HCT116 (cell line): ENCODE data around the gene SCAF8. TPM values are rescaled to one million over a fixed set of nuclear protein-coding genes. Genes with fewer than 3 reads are reported as not detected.

Experiments
- ATAC-seq: fragments of 200-7000 bp; cut with Tn5 transposase; 2 replicates; pipeline ENCODE4 v1.9.1; 2020; ENCODE audit warnings: mild to moderate bottlenecking, moderate library complexity
- BruUV-seq: library from RNA; stranded (reverse); fragments of 400-500 nt; replicated peaks from 2 replicates; lab custom pipeline; 2021; lab: Mats Ljungman, UMichigan
- CTCF ChIA-PET: fragments of 300-600 bp; sonication (Branson Sonifier 250); formaldehyde crosslinking; loops from one replicate; lab custom pipeline; 2021; ENCODE audit warnings: antibody characterized with exemption; lab: Charles Lee
- POLR2A ChIA-PET: fragments of 300-600, 350-600 bp; sonication (Branson Sonifier 250); formaldehyde crosslinking; loops from one replicate; lab custom pipeline; 2021; ENCODE audit warnings: antibody characterized with exemption; lab: Charles Lee
- RAD21 ChIA-PET, 2 experiments: fragments of 300-600 bp; sonication (Branson Sonifier 250); formaldehyde crosslinking; loops; one replicate each; lab custom pipeline; 2023; ENCODE audit warnings: low total read pairs in 2 of 2; ENCODE audit not compliant: uncharacterized antibody in 2 of 2, unreplicated experiment in 2 of 2, low non-redundant PET in 1 of 2; lab: Charles Lee
- DNase-seq: peaks from one replicate; pipeline ENCODE4 v3.0.0-alpha.2; 2010; ENCODE audit warnings: low read depth, low spot score
- H2AFZ ChIP-seq: fragments of 200-600 bp; shearing (Covaris generic), sonication (generic); 2 replicates; pipeline ENCODE4 v1.6.1; 2017; ENCODE audit warnings: low read depth, mixed run types, mixed read lengths, antibody characterized with exemption, low read length; ENCODE audit not compliant: poor library complexity, severe bottlenecking
- H3K27ac ChIP-seq: 2 replicates; pipeline ENCODE4 v1.5.1; 2012; ENCODE audit warnings: low read depth, low read length
- H3K27me3 ChIP-seq: fragments of 200-600 bp; sonication (generic); 2 replicates; pipeline ENCODE4 v1.6.1; 2016; ENCODE audit warnings: mixed run types, low read length, mixed read lengths; ENCODE audit not compliant: insufficient read depth
- H3K36me3 ChIP-seq, 2 experiments: fragments of 200-500 bp in 1 of 2; fragments of 200-600 bp in 1 of 2; sonication (Bioruptor generic) in 1 of 2; sonication (generic) in 1 of 2; 2 replicates each; pipeline versions ENCODE4 v1.5.1 to v1.6.1; 2014 to 2016; ENCODE audit warnings: low read length in 2 of 2, inconsistent platforms in 1 of 2, mixed read lengths in 1 of 2, mixed run types in 1 of 2; ENCODE audit not compliant: insufficient read depth in 2 of 2, control insufficient read depth in 1 of 2
- H3K4me1 ChIP-seq, 2 experiments: fragments of 200-600 bp in 1 of 2; sonication (generic) in 1 of 2; 2 replicates each; pipeline versions ENCODE4 v1.5.1 to v1.6.1; 2012 to 2017; ENCODE audit warnings: low read length in 2 of 2, inconsistent platforms in 1 of 2, mild to moderate bottlenecking in 1 of 2, mixed read lengths in 1 of 2, mixed run types in 1 of 2, moderate library complexity in 1 of 2; ENCODE audit not compliant: insufficient read depth in 2 of 2, control insufficient read depth in 1 of 2
- H3K4me2 ChIP-seq: fragments of 200-600 bp; sonication (generic); 2 replicates; pipeline ENCODE4 v1.6.1; 2017; ENCODE audit warnings: mixed run types, low read length, mixed read lengths
- H3K4me3 ChIP-seq, 2 experiments: fragments of 200-600 bp in 1 of 2; sonication (generic) in 1 of 2; replicated peaks in 1 of 2; 2 replicates each; pipeline ENCODE4 v1.5.1; 2011 to 2016; ENCODE audit warnings: low read length in 2 of 2, control low read depth in 1 of 2, low read depth in 1 of 2, mild to moderate bottlenecking in 1 of 2, mixed read lengths in 1 of 2, mixed run types in 1 of 2
- H3K79me2 ChIP-seq: fragments of 200-600 bp; sonication (generic); 2 replicates; pipeline ENCODE4 v1.6.1; 2017; ENCODE audit warnings: mild to moderate bottlenecking, mixed run types, low read length, moderate library complexity, mixed read lengths; ENCODE audit not compliant: insufficient read depth
- H3K9ac ChIP-seq: fragments of 200-600 bp; sonication (generic); 2 replicates; pipeline ENCODE4 v1.6.1; 2016; ENCODE audit warnings: low read length, mixed read lengths
- H3K9me2 ChIP-seq: fragments of 200-600 bp; sonication (generic), shearing (Covaris generic); 2 replicates; pipeline ENCODE4 v1.6.1; 2017; ENCODE audit warnings: mixed run types, mild to moderate bottlenecking, moderate library complexity; ENCODE audit not compliant: insufficient read depth
- H3K9me3 ChIP-seq, 2 experiments: fragments of 200-500 bp in 1 of 2; fragments of 200-600 bp in 1 of 2; sonication (Bioruptor generic) in 1 of 2; sonication (generic) in 1 of 2; 2 replicates each; pipeline ENCODE4 v1.6.1; 2014 to 2017; ENCODE audit warnings: low read length in 2 of 2, mixed read lengths in 2 of 2, inconsistent platforms in 1 of 2, low read depth in 1 of 2, mild to moderate bottlenecking in 1 of 2, mixed run types in 1 of 2, moderate library complexity in 1 of 2; ENCODE audit not compliant: control insufficient read depth in 1 of 2, insufficient read depth in 1 of 2
- H4K20me1 ChIP-seq: fragments of 200-600 bp; sonication (generic), shearing (Covaris generic); 2 replicates; pipeline ENCODE4 v1.6.1; 2017; ENCODE audit warnings: mixed run types, mild to moderate bottlenecking, moderate library complexity; ENCODE audit not compliant: insufficient read depth
- CBX3 ChIP-seq: IDR thresholded peaks from 2 replicates; pipeline ENCODE4 v1.6.1; 2012; ENCODE audit warnings: low read depth
- CEBPB ChIP-seq: IDR thresholded peaks from 2 replicates; pipeline ENCODE4 v1.6.1; 2012; ENCODE audit warnings: low read depth
- CTCF ChIP-seq, 3 experiments: fragments of 200-600 bp in 1 of 3; sonication (generic) in 1 of 3; IDR thresholded peaks in 2 of 3; conservative IDR thresholded peaks in 1 of 3; 2 replicates each; pipeline ENCODE4 v1.5.1; 2012 to 2017; ENCODE audit warnings: low read depth in 2 of 3, low read length in 2 of 3, antibody characterized with exemption in 1 of 3, borderline replicate concordance in 1 of 3, control low read depth in 1 of 3, mild to moderate bottlenecking in 1 of 3, mixed read lengths in 1 of 3, mixed run types in 1 of 3, moderate library complexity in 1 of 3; ENCODE audit not compliant: insufficient read depth in 1 of 3
- EZH2 ChIP-seq: fragments of 200-600 bp; sonication (generic); IDR thresholded peaks from 2 replicates; pipeline ENCODE4 v1.6.1; 2017; ENCODE audit warnings: antibody characterized with exemption, mixed run types
- FOSL1 ChIP-seq: IDR thresholded peaks from 2 replicates; pipeline ENCODE4 v1.6.1; 2012; ENCODE audit warnings: low read depth
- JUND ChIP-seq: IDR thresholded peaks from 2 replicates; pipeline ENCODE4 v1.6.1; 2012
- MAX ChIP-seq: IDR thresholded peaks from 2 replicates; pipeline ENCODE4 v1.6.1; 2012
- SRF ChIP-seq: IDR thresholded peaks from 2 replicates; pipeline ENCODE4 v1.6.1; 2012; ENCODE audit warnings: low read depth
- TCF7L2 ChIP-seq: IDR thresholded peaks from 2 replicates; pipeline ENCODE4 v1.7.0; 2011; ENCODE audit warnings: borderline replicate concordance, inconsistent platforms; ENCODE audit not compliant: insufficient read depth, insufficient read length; ENCODE audit errors: extremely low read depth
- YY1 ChIP-seq: IDR thresholded peaks from 2 replicates; pipeline ENCODE4 v1.6.1; 2011; ENCODE audit warnings: low read length, low read depth, moderate library complexity, mild to moderate bottlenecking; ENCODE audit not compliant: insufficient replicate concordance; ENCODE audit errors: extremely low read depth
- ZBTB33 ChIP-seq: IDR thresholded peaks from 2 replicates; pipeline ENCODE4 v1.6.1; 2011; ENCODE audit warnings: mild to moderate bottlenecking, low read length, moderate library complexity; ENCODE audit not compliant: insufficient replicate concordance; ENCODE audit errors: extremely low read depth
- ZNF274 ChIP-seq: fragments of 200-500 bp; sonication (Bioruptor generic); IDR thresholded peaks from 2 replicates; pipeline ENCODE4 v1.6.1; 2014; ENCODE audit warnings: mild to moderate bottlenecking, low read depth, low read length, inconsistent platforms
- intact Hi-C: fragments of 100-400 bp; cut with micrococcal nuclease; formaldehyde crosslinking; loops from 2 replicates; pipeline ENCODE4 v1.10.0; 2022
- total RNA-seq: library from RNA; stranded (reverse); gene quantifications from one replicate; pipeline ENCODE4 v1.2.1, GENCODE V29; 2021; ENCODE audit not compliant: unreplicated experiment

Gene SCAF8
- total RNA-seq, 1 experiment from 2014 or later: 34.6 TPM

- no peak for DNase-seq
- Histone ChIP-seq H4K20me1 (no peaks in the 10 kb centered on the region), H3K79me2 (no peaks in the 10 kb centered on the region), H3K9ac (no peak overlapping the region), H3K27ac (no peak overlapping the region), H3K27me3 (no peaks in the 10 kb centered on the region)
- intact Hi-C loops: no loop called here
- no TSS peak for BruUV-seq
- CTCF ChIA-PET: interaction anchor here (0.6 to 1.4 kb wide), 2 partner anchors 11 to 17 kb away, joined by 3 read pairs; no protein-coding TSS in a partner anchor
- POLR2A ChIA-PET: no interaction called here
- TF ChIP-seq TCF7L2: no peak
- TF ChIP-seq FOSL1: no peak
- TF ChIP-seq SRF: no peak
- no peak for TF ChIP-seq CBX3
- no peak for TF ChIP-seq CTCF (IDR thresholded peaks at IDR 0.05 in 2 of 3, conservative IDR thresholded peaks at IDR 0.05 in 1 of 3; ENCODE audit: borderline replicate concordance in 1 of 3, insufficient read depth in 1 of 3, low read depth in 2 of 3, low read length in 2 of 3)
- TF ChIP-seq YY1: no peak
- TF ChIP-seq JUND: no peak
- no peak for TF ChIP-seq MAX
- no peak for TF ChIP-seq EZH2
- TF ChIP-seq, all 23 proteins: peak for 0
- Histone ChIP-seq H3K4me1 (no peaks in the 10 kb centered on the region), H3K4me3 (no peak overlapping the region), H3K9me2 (no peaks in the 10 kb centered on the region), H2AFZ (no peak overlapping the region), H3K9me3 (no peaks in the 10 kb centered on the region), H3K4me2 (no peak overlapping the region), H3K36me3 (no peaks in the 10 kb centered on the region)
- ATAC-seq: no peak
- RAD21 ChIA-PET: no interaction called here
These were observed 36.6 kb upstream of the SCAF8 start for GRCh38 chr6:154696661-154697060.

GRCh38 chr6:154703124-154703523 lies 30.1 kb upstream of the SCAF8 start:
- Histone ChIP-seq H3K4me1 (no peaks in the 10 kb centered on the region), H3K27me3 (no peaks in the 10 kb centered on the region)
- no peak for TF ChIP-seq ZNF274
- no peak for TF ChIP-seq ZBTB33
- no peak for TF ChIP-seq CEBPB
- TF ChIP-seq, all 23 proteins: peak for 0
- no peak overlapping the region for H2AFZ ChIP-seq
- no peaks in the 10 kb centered on the region for H3K9me3 ChIP-seq
- no peak overlapping the region for H3K4me3 ChIP-seq
- no peaks in the 10 kb centered on the region for H4K20me1 ChIP-seq
- H3K9ac ChIP-seq: no peak overlapping the region
- DNase-seq: no peak
- no TSS peak for BruUV-seq
- no peaks in the 10 kb centered on the region for H3K36me3 ChIP-seq
- ChIA-PET POLR2A (no interaction called here), RAD21 (no interaction called here), CTCF (no interaction called here)
- H3K9me2 ChIP-seq: no peaks in the 10 kb centered on the region
- no peak for ATAC-seq
- no peaks in the 10 kb centered on the region for H3K79me2 ChIP-seq
- H3K4me2 ChIP-seq: no peak overlapping the region
- no peak overlapping the region for H3K27ac ChIP-seq
- intact Hi-C loops: no loop called here
